ENCODE measurements around the gene IL3RA. TPM values are rescaled to one million over a fixed set of nuclear protein-coding genes. Genes with fewer than 3 reads are reported as not detected.
"Not testable (repeated sequence)": the region's sequence is repeated elsewhere in the genome, so short reads cannot be mapped to it uniquely, and the experiment has no call there.

Gene IL3RA
- total RNA-seq, 1 donor from 2014 or later: 5.7 TPM

GRCh38 chrX:1400049-1400448 lies 63.5 kb downstream of the IL3RA start:
- DNase-seq: no peak

GRCh38 chrX:1400742-1401471 lies 64.3 kb downstream of the IL3RA start:
- no peak for DNase-seq

- DNase-seq: no peak
These were observed 65.2 kb downstream of the IL3RA start for GRCh38 chrX:1401611-1402430.

GRCh38 chrX:1403228-1403627 lies 66.6 kb downstream of the IL3RA start:
- DNase-seq: no peak

- DNase-seq: not testable (repeated sequence)
These were observed 67.3 kb downstream of the IL3RA start for GRCh38 chrX:1403867-1404266.

- not testable (repeated sequence) for DNase-seq
These were observed 69.2 kb downstream of the IL3RA start for GRCh38 chrX:1405769-1406168.

- DNase-seq: no peak
These were observed 70.5 kb downstream of the IL3RA start for GRCh38 chrX:1407035-1407434.

GRCh38 chrX:1411326-1411725 lies 74.7 kb downstream of the IL3RA start:
- DNase-seq: no peak

- DNase-seq: no peak
These were observed 76.1 kb downstream of the IL3RA start for GRCh38 chrX:1412551-1413161.

- DNase-seq: no peak
These were observed 79.8 kb downstream of the IL3RA start for GRCh38 chrX:1416327-1416784.

GRCh38 chrX:1416965-1417760 lies 80.6 kb downstream of the IL3RA start:
- DNase-seq: no peak

GRCh38 chrX:1417921-1418771 lies 81.6 kb downstream of the IL3RA start:
- DNase-seq: no peak

- DNase-seq: no peak
These were observed 82.4 kb downstream of the IL3RA start for GRCh38 chrX:1418901-1419544.

GRCh38 chrX:1419545-1420355 lies 83.2 kb downstream of the IL3RA start:
- DNase-seq: no peak

GRCh38 chrX:1420371-1420770 lies 83.8 kb downstream of the IL3RA start:
- no peak for DNase-seq

GRCh38 chrX:1421433-1422134 lies 85.0 kb downstream of the IL3RA start:
- no peak for DNase-seq

- DNase-seq: no peak
These were observed 85.5 kb downstream of the IL3RA start for GRCh38 chrX:1422135-1422465.

GRCh38 chrX:1423215-1423614 lies 86.6 kb downstream of the IL3RA start:
- no peak for DNase-seq

- DNase-seq: no peak
These were observed 87.7 kb downstream of the IL3RA start for GRCh38 chrX:1424147-1424851.
